ENCODE data around the gene SUFU.

Gene SUFU

GRCh38 chr10:102643336-102644065, 139.7 kb downstream of the SUFU start:
- peak; percentile 89 for DNase-seq

GRCh38 chr10:102644066-102644645, 140.4 kb downstream of the SUFU start, which contains the start of gene TRIM8:
Gene TRIM8, plus strand, starts transcription at chr10:102644479. Its CDS starts 139 bp downstream, at chr10:102644618.
- DNase-seq: no peak

GRCh38 chr10:102644646-102645387, 141.0 kb downstream of the SUFU start:
- DNase-seq: no peak

GRCh38 chr10:102645388-102645740, 141.6 kb downstream of the SUFU start:
- peak; percentile 55 for DNase-seq

- DNase-seq: peak; percentile 85
Measured at GRCh38 chr10:102645741-102646609, 142.2 kb downstream of the SUFU start.

GRCh38 chr10:102646610-102647442, 143.1 kb downstream of the SUFU start:
- no peak for DNase-seq

- no peak for DNase-seq
Measured at GRCh38 chr10:102647443-102648268, 143.9 kb downstream of the SUFU start.

- DNase-seq: no peak
Measured at GRCh38 chr10:102648269-102648888, 144.6 kb downstream of the SUFU start.

- DNase-seq: no peak
Measured at GRCh38 chr10:102648889-102649796, 145.4 kb downstream of the SUFU start.

- no peak for DNase-seq
Measured at GRCh38 chr10:102649797-102650654, 146.3 kb downstream of the SUFU start.

- DNase-seq: no peak
Measured at GRCh38 chr10:102650655-102651454, 147.1 kb downstream of the SUFU start.

- no peak for DNase-seq
Measured at GRCh38 chr10:102651455-102652169, 147.8 kb downstream of the SUFU start.

GRCh38 chr10:102652170-102652916, 148.6 kb downstream of the SUFU start:
- DNase-seq: no peak

- no peak for DNase-seq
Measured at GRCh38 chr10:102653060-102653459, 149.3 kb downstream of the SUFU start.

- no peak for DNase-seq
Measured at GRCh38 chr10:102654566-102654965, 150.8 kb downstream of the SUFU start.

GRCh38 chr10:102654969-102655368, 151.2 kb downstream of the SUFU start:
- DNase-seq: no peak
